H1 (cell line): ENCODE measurements around the gene SLCO4A1. TPM values are rescaled to one million over a fixed set of nuclear protein-coding genes. Genes with fewer than 3 reads are reported as not detected.

Experiments
- CTCF ChIA-PET: fragments of 300-600 bp; sonication (Branson Sonifier 250); formaldehyde crosslinking; loops from one replicate; lab custom pipeline; 2021; ENCODE audit not compliant: partially characterized antibody; lab: Charles Lee
- POLR2A ChIA-PET: fragments of 300-600 bp; sonication (Branson Sonifier 250); formaldehyde crosslinking; loops from one replicate; lab custom pipeline; 2021; ENCODE audit warnings: inconsistent platforms; ENCODE audit not compliant: partially characterized antibody; lab: Charles Lee
- DNase-seq, 2 experiments: peaks; one replicate each; pipeline versions ENCODE4 v3.0.0 to v3.0.0-alpha.2; 2010 to 2022; ENCODE audit warnings: low spot score in 2 of 2, low read depth in 1 of 2, mixed read lengths in 1 of 2
- FAIRE-seq: peaks from 2 replicates; lab custom pipeline; 2011; peaks lifted over from hg19 to GRCh38; lab: Jason Lieb, UNC
- H2AFZ ChIP-seq: 2 replicates; pipeline ENCODE4 v1.8.1; 2012; ENCODE audit warnings: low read length, inconsistent platforms
- H2AK5ac ChIP-seq: 2 replicates; pipeline ENCODE4 v1.6.1; 2013; ENCODE audit warnings: low read depth, low read length
- H2BK120ac ChIP-seq: replicated peaks from 2 replicates; pipeline ENCODE3; 2013; ENCODE audit warnings: low read depth, low read length, inconsistent platforms
- H2BK12ac ChIP-seq: 2 replicates; pipeline ENCODE4 v1.6.1; 2013; ENCODE audit warnings: low read depth, low read length
- H2BK15ac ChIP-seq: 2 replicates; pipeline ENCODE4 v1.6.1; 2013; ENCODE audit warnings: low read length
- H2BK20ac ChIP-seq: 2 replicates; pipeline ENCODE4 v1.6.1; 2013; ENCODE audit warnings: low read length
- H2BK5ac ChIP-seq: 2 replicates; pipeline ENCODE4 v1.6.1; 2013; ENCODE audit warnings: low read depth, low read length
- H3K14ac ChIP-seq: 2 replicates; pipeline ENCODE4 v1.6.1; 2013; ENCODE audit warnings: inconsistent platforms; ENCODE audit not compliant: insufficient read length
- H3K18ac ChIP-seq: 2 replicates; pipeline ENCODE4 v1.6.1; 2013; ENCODE audit warnings: low read length; ENCODE audit errors: extremely low read depth
- H3K23ac ChIP-seq: 2 replicates; pipeline ENCODE4 v1.6.1; 2013; ENCODE audit warnings: inconsistent platforms; ENCODE audit not compliant: insufficient read length
- H3K23me2 ChIP-seq: 2 replicates; pipeline ENCODE4 v1.6.1; 2013; ENCODE audit warnings: low read depth, low read length
- H3K27ac ChIP-seq: 2 replicates; pipeline ENCODE4 v1.6.1; 2011; ENCODE audit warnings: low read depth, low read length, inconsistent platforms
- H3K27me3 ChIP-seq, 4 experiments: replicated peaks in 1 of 4; 1 replicate in 1 of 4; 2 replicates in 3 of 4; pipeline versions ENCODE4 v1.6.1 to v1.8.1; 2011 to 2013; ENCODE audit warnings: low read length in 3 of 4, mild to moderate bottlenecking in 3 of 4, inconsistent platforms in 2 of 4, mixed read lengths in 2 of 4, moderate library complexity in 1 of 4; ENCODE audit not compliant: control insufficient read depth in 3 of 4, insufficient read depth in 3 of 4; ENCODE audit errors: extremely low read depth in 1 of 4
- H3K36me3 ChIP-seq, 4 experiments: 2 replicates each; pipeline versions ENCODE4 v1.6.1 to v1.8.1; 2011 to 2013; ENCODE audit warnings: mild to moderate bottlenecking in 4 of 4, low read length in 3 of 4, moderate library complexity in 2 of 4, control low read depth in 1 of 4, inconsistent platforms in 1 of 4; ENCODE audit not compliant: insufficient read depth in 4 of 4, control insufficient read depth in 2 of 4
- H3K4ac ChIP-seq: replicated peaks from 2 replicates; pipeline ENCODE3; 2013; ENCODE audit warnings: low read length, low read depth, mixed read lengths, inconsistent platforms; ENCODE audit not compliant: insufficient read length
- H3K4me1 ChIP-seq, 4 experiments: replicated peaks in 1 of 4; 1 replicate in 1 of 4; 2 replicates in 3 of 4; pipeline versions ENCODE4 v1.6.1 to v1.8.1; 2011 to 2013; ENCODE audit warnings: low read length in 3 of 4, inconsistent platforms in 2 of 4, mixed read lengths in 1 of 4; ENCODE audit not compliant: insufficient read depth in 4 of 4, control insufficient read depth in 3 of 4
- H3K4me2 ChIP-seq, 2 experiments: 2 replicates each; pipeline versions ENCODE4 v1.6.1 to v1.8.1; 2011 to 2013; ENCODE audit warnings: low read depth in 2 of 2, low read length in 2 of 2, control low read depth in 1 of 2, inconsistent platforms in 1 of 2, mild to moderate bottlenecking in 1 of 2; ENCODE audit not compliant: insufficient read depth in 1 of 2
- H3K4me3 ChIP-seq, 4 experiments: fragments of 200-600, 300-600 bp in 1 of 4; sonication (generic), shearing (Covaris generic), sonication (Bioruptor Twin) in 1 of 4; 2 replicates each; pipeline versions ENCODE4 v1.5.1 to v1.8.1; 2011 to 2016; ENCODE audit warnings: low read length in 4 of 4, low read depth in 3 of 4, control low read depth in 2 of 4, inconsistent platforms in 2 of 4, mild to moderate bottlenecking in 2 of 4, mixed read lengths in 1 of 4, moderate library complexity in 1 of 4; ENCODE audit not compliant: insufficient read depth in 2 of 4; ENCODE audit errors: extremely low read depth in 1 of 4
- H3K56ac ChIP-seq: replicated peaks from 2 replicates; pipeline ENCODE3; 2013; ENCODE audit warnings: low read depth, mild to moderate bottlenecking, mixed read lengths, low read length, inconsistent platforms; ENCODE audit not compliant: insufficient read length
- H3K79me1 ChIP-seq: 2 replicates; pipeline ENCODE4 v1.6.1; 2013; ENCODE audit warnings: low read depth, low read length, control low read depth
- H3K79me2 ChIP-seq, 2 experiments: 2 replicates each; pipeline versions ENCODE4 v1.6.1 to v1.8.1; 2012 to 2013; ENCODE audit warnings: low read length in 2 of 2, mild to moderate bottlenecking in 2 of 2, inconsistent platforms in 1 of 2; ENCODE audit not compliant: insufficient read depth in 2 of 2, control insufficient read depth in 1 of 2
- H3K9ac ChIP-seq, 4 experiments: replicated peaks in 1 of 4; 1 replicate in 1 of 4; 2 replicates in 3 of 4; pipeline versions ENCODE4 v1.6.1 to v1.8.1; 2011 to 2013; ENCODE audit warnings: low read depth in 3 of 4, low read length in 3 of 4, control low read depth in 2 of 4, mild to moderate bottlenecking in 2 of 4, moderate library complexity in 2 of 4, inconsistent platforms in 1 of 4; ENCODE audit errors: extremely low read depth in 1 of 4
- H3K9me3 ChIP-seq, 2 experiments: 2 replicates each; pipeline versions ENCODE4 v1.6.1 to v1.8.1; 2012 to 2013; ENCODE audit warnings: mild to moderate bottlenecking in 2 of 2, moderate library complexity in 2 of 2, control low read depth in 1 of 2, inconsistent platforms in 1 of 2, low read depth in 1 of 2, low read length in 1 of 2, mixed read lengths in 1 of 2; ENCODE audit not compliant: insufficient read depth in 2 of 2
- H4K20me1 ChIP-seq, 2 experiments: replicated peaks in 1 of 2; 2 replicates each; pipeline versions ENCODE3 to v1.8.1; 2011 to 2013; ENCODE audit warnings: inconsistent platforms in 2 of 2, low read length in 2 of 2, mild to moderate bottlenecking in 1 of 2; ENCODE audit not compliant: insufficient read depth in 2 of 2, control insufficient read depth in 1 of 2
- H4K5ac ChIP-seq: 2 replicates; pipeline ENCODE4 v1.6.1; 2013; ENCODE audit warnings: low read length, low read depth, mixed read lengths, inconsistent platforms; ENCODE audit not compliant: insufficient read length
- H4K8ac ChIP-seq: 2 replicates; pipeline ENCODE4 v1.8.0; 2013; ENCODE audit warnings: mild to moderate bottlenecking, moderate library complexity, low read length, inconsistent platforms; ENCODE audit not compliant: insufficient read depth; ENCODE audit errors: extremely low read depth
- H4K91ac ChIP-seq: replicated peaks from 2 replicates; pipeline ENCODE3; 2013; ENCODE audit warnings: low read length, mixed read lengths, inconsistent platforms; ENCODE audit not compliant: insufficient read length
- ATF2 ChIP-seq: IDR thresholded peaks from 2 replicates; pipeline ENCODE4 v1.6.1; 2012; ENCODE audit warnings: low read length, inconsistent platforms
- KDM1A ChIP-seq: fragments of 200-600, 300-600 bp; sonication (generic); IDR thresholded peaks from 2 replicates; pipeline ENCODE4 v1.7.1; 2016; ENCODE audit warnings: mild to moderate bottlenecking, low read length, borderline replicate concordance
- WGBS, 2 experiments: shearing (Covaris generic) in 1 of 2; methylation state at CpG; one replicate each; pipeline versions ENCODE4 v1.1.6 to v1.1.7; 2013 to 2015; ENCODE audit warnings: low lambda C conversion rate in 2 of 2, mixed read lengths in 2 of 2, inconsistent platforms in 1 of 2, low coverage in 1 of 2, missing lambda C conversion rate in 1 of 2; ENCODE audit not compliant: insufficient replicate concordance in 2 of 2, insufficient coverage in 1 of 2, insufficient read length in 1 of 2; ENCODE audit errors: extremely low coverage in 1 of 2, missing lambda C conversion rate in 1 of 2; 5-methylcytosine and 5-hydroxymethylcytosine counted together
- polyA plus RNA-seq, 7 experiments: library from polyadenylated mRNA; depleted of rRNA in 3 of 7; stranded (reverse) in 5 of 7; unstranded in 2 of 7; fragments of >200 nt in 5 of 7; fragments of 200-250 nt in 2 of 7; gene quantifications; 1 replicate in 5 of 7; 2 replicates in 1 of 7; 4 replicates in 1 of 7; pipeline versions ENCODE4 v1.2.1 to v1.2.3, GENCODE V29; 2011 to 2013; ENCODE audit warnings: missing spikeins in 2 of 7, mixed read lengths in 2 of 7
- total RNA-seq: library from RNA; stranded (reverse); fragmentation: NEBNext Ultra II Directional; extraction: Animal tissue kit (Norgen Biotek cat#: 25700); gene quantifications from 2 replicates; pipeline ENCODE4 v1.2.1, GENCODE V29; 2021

SLCO4A1 gene
- total and polyA plus RNA-seq, 2 of the 8 experiments (the other 6 are each of a cell fraction or from before 2014, with no cell fraction given): 10.5 to 18.5 TPM

GRCh38 chr20:62602550-62602949, 39.8 kb upstream of the SLCO4A1 start:
- no peak overlapping the region for H4K91ac ChIP-seq
- FAIRE-seq: no peak
- no peaks in the 10 kb centered on the region for H3K9me3 ChIP-seq
- no peak overlapping the region for H2BK120ac ChIP-seq
- TF ChIP-seq KDM1A (peak; percentile 65; the same call in 1 of the 2 replicates), ATF2 (no peak)
- TF ChIP-seq, all 59 proteins: peak for 1
- 0 out of 2 replicates have a peak overlapping the region, but pooled peaks have one; percentile 72 for H2BK15ac ChIP-seq
- 71% methylated on average over 4 of the region's 10 CpGs; no CpG with 5 or more reads in 1 of the 2 experiments for WGBS, 2 experiments
- POLR2A ChIA-PET: no interaction called here
- no peak overlapping the region for H3K14ac ChIP-seq
- CTCF ChIA-PET: interaction anchor here (0.6 to 1.4 kb wide), 4 partner anchors 14 to 315 kb away, joined by 3 to 4 read pairs (median 4); no protein-coding TSS in a partner anchor
- H3K23ac ChIP-seq: no peak overlapping the region
- no peak overlapping the region for H4K5ac ChIP-seq
- H3K4me3 ChIP-seq: no peak overlapping the region
- H2BK5ac ChIP-seq: no peak overlapping the region
- no peaks in the 10 kb centered on the region for H4K20me1 ChIP-seq
- peak overlapping the region; percentile 61; the same call in 1 of the 2 replicates for H2BK20ac ChIP-seq
- no peaks in the 10 kb centered on the region for H3K79me1 ChIP-seq
- H3K4me1 ChIP-seq: peaks cover 6 to 21% (median 16%) of the 10 kb centered on the region in 4 experiments
- no peaks in the 10 kb centered on the region; a peak in 1 of 7 replicates for H3K27me3 ChIP-seq
- no peak overlapping the region; the same call in 1 of the 2 replicates for H3K18ac ChIP-seq
- H3K36me3 ChIP-seq: no peaks in the 10 kb centered on the region
- H3K9ac ChIP-seq: no peak overlapping the region
- no peak overlapping the region for H3K4me2 ChIP-seq
- H2AFZ ChIP-seq: no peak overlapping the region
- no peaks in the 10 kb centered on the region for H3K79me2 ChIP-seq
- DNase-seq: no peak
- H2BK12ac ChIP-seq: no peak overlapping the region
- no peak overlapping the region for H2AK5ac ChIP-seq
- no peak overlapping the region for H3K56ac ChIP-seq
- H3K23me2 ChIP-seq: no peaks in the 10 kb centered on the region
- H3K27ac ChIP-seq: no peak overlapping the region
- peak overlapping the region; percentile 20; the same call in 1 of the 2 replicates for H4K8ac ChIP-seq
- H3K4ac ChIP-seq: no peak overlapping the region
